Hepatocyte (in vitro differentiated cells): ENCODE results near the gene CA12. TPM values are rescaled to one million over a fixed set of nuclear protein-coding genes. Genes with fewer than 3 reads are reported as not detected.
A peak's percentile ranks its signal among the peaks of the same experiment; 100 is the strongest.
"Not testable (repeated sequence)": the region's sequence is repeated elsewhere in the genome, so short reads cannot be mapped to it uniquely, and the experiment has no call there.

Experiments used
- DNase-seq: peaks from one replicate; pipeline ENCODE4 v3.0.0-alpha.2; 2016; ENCODE audit warnings: low spot score
- H2AFZ ChIP-seq: fragments of 200-600 bp; sonication (generic); 2 replicates; pipeline ENCODE4 v1.6.0; 2016; ENCODE audit warnings: antibody characterized with exemption, mild to moderate bottlenecking
- H3K27ac ChIP-seq: fragments of 200-600 bp; sonication (generic); 2 replicates; pipeline ENCODE4 v1.5.1; 2016; ENCODE audit warnings: mild to moderate bottlenecking
- H3K27me3 ChIP-seq: fragments of 200-600 bp; sonication (generic); 2 replicates; pipeline ENCODE4 v1.6.1; 2016
- H3K36me3 ChIP-seq: fragments of 200-600 bp; sonication (generic); replicated peaks from 2 replicates; pipeline ENCODE4 v1.5.1; 2016; ENCODE audit warnings: low read depth; ENCODE audit not compliant: insufficient read depth
- H3K4me1 ChIP-seq: fragments of 200-600 bp; sonication (generic); 2 replicates; pipeline ENCODE4 v1.5.1; 2016; ENCODE audit warnings: mild to moderate bottlenecking, moderate library complexity; ENCODE audit not compliant: insufficient read depth
- H3K4me2 ChIP-seq: fragments of 200-600 bp; sonication (generic); 2 replicates; pipeline ENCODE4 v1.6.0; 2016
- H3K4me3 ChIP-seq: fragments of 200-600 bp; sonication (generic); 2 replicates; pipeline ENCODE4 v1.5.1; 2016; ENCODE audit warnings: mild to moderate bottlenecking
- H3K79me2 ChIP-seq: fragments of 200-600 bp; sonication (generic); 2 replicates; pipeline ENCODE4 v1.6.0; 2017; ENCODE audit warnings: mild to moderate bottlenecking
- H3K9me2 ChIP-seq: fragments of 200-600 bp; sonication (generic); replicated peaks from 2 replicates; pipeline ENCODE4 v1.6.0; 2017; ENCODE audit warnings: mild to moderate bottlenecking; ENCODE audit not compliant: insufficient read depth
- H3K9me3 ChIP-seq: fragments of 200-600 bp; sonication (generic); 2 replicates; pipeline ENCODE4 v1.5.1; 2016; ENCODE audit warnings: low read depth, mild to moderate bottlenecking
- H4K20me1 ChIP-seq: fragments of 200-600 bp; sonication (generic); 2 replicates; pipeline ENCODE4 v1.6.0; 2016; ENCODE audit warnings: mild to moderate bottlenecking; ENCODE audit not compliant: insufficient read depth, poor library complexity, severe bottlenecking
- CTCF ChIP-seq: fragments of 200-600 bp; sonication (generic); IDR thresholded peaks from 2 replicates; pipeline ENCODE4 v1.5.1; 2016; ENCODE audit warnings: antibody characterized with exemption, mild to moderate bottlenecking; ENCODE audit not compliant: poor library complexity
- EZH2 ChIP-seq: fragments of 200-600 bp; sonication (generic); IDR thresholded peaks from 2 replicates; pipeline ENCODE4 v1.6.1; 2016; ENCODE audit warnings: antibody characterized with exemption, mild to moderate bottlenecking, borderline replicate concordance
- EZH2phosphoT487 ChIP-seq: fragments of 200-600 bp; sonication (generic); IDR thresholded peaks from one replicate; pipeline ENCODE4 v1.6.1; 2018; ENCODE audit warnings: antibody characterized with exemption, mild to moderate bottlenecking, low read depth, moderate library complexity; ENCODE audit not compliant: unreplicated experiment, severe bottlenecking
- WGBS: methylation state at CpG from one replicate; pipeline ENCODE4 v1.1.6; 2016; ENCODE audit warnings: low lambda C conversion rate; ENCODE audit errors: missing lambda C conversion rate; 5-methylcytosine and 5-hydroxymethylcytosine counted together
- polyA plus RNA-seq: library from polyadenylated mRNA; unstranded; fragments of >200 nt; fragmentation: Nextera tagmentation; extraction: Ambion mirVana; gene quantifications from 2 replicates; pipeline ENCODE4 v1.2.1, GENCODE V29; 2016
- total RNA-seq: library from RNA; depleted of rRNA; stranded (reverse); fragments of >200 nt; gene quantifications from 2 replicates; pipeline ENCODE4 v1.2.3, GENCODE V29; 2014

CA12 gene
- total and polyA plus RNA-seq, 2 experiments from 2014 or later, result 13.8 to 16.6 TPM

DNA sequence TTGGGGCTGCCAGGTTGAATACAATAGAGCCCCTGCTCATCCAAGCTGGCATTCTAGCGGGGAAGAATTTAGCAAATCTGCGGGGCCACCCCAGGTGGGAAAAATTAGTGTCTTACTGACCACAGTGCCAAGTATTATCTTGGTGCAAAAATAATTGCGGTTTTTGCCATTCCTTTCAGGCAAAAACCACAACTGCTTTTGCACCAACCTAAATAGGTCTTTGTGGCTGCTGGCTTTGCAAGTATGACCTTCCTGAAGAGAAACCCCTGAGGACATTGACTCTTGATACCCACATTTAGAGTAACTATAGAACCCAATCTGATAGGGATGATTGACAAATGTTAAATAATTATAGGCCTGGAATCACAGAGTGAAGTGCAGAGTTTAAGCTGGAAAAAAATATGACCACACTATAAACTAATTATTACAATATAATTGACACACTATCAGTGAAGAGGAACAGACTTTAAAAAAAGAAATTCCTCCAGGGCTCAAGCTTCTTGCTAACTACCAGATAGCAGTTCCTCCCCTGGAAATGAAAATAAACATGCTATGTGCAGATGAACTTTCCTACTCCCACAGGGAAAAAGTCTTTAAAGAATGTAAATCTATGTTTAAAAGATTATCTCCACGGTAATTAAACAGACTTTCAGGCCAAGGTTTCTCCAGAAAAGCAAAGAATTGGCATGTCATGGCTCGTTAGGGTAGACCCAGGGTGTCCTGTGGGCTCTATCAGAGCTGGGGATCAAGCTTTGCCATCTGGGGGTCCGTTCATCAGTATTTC lies 34.4 kb downstream of the CA12 start:
- Histone ChIP-seq H3K27ac (peak overlapping the region; percentile 31), H4K20me1 (no peaks in the 10 kb centered on the region), H3K4me3 (no peak overlapping the region), H3K9me3 (no peaks in the 10 kb centered on the region), H3K9me2 (no peaks in the 10 kb centered on the region), H2AFZ (no peak overlapping the region), H3K4me1 (peaks cover 4% of the 10 kb centered on the region), H3K4me2 (no peak overlapping the region), H3K27me3 (no peaks in the 10 kb centered on the region), H3K36me3 (no peaks in the 10 kb centered on the region), H3K79me2 (no peaks in the 10 kb centered on the region)
- no peak for DNase-seq
- 74% methylated on average over 6 of the region's 6 CpGs for WGBS
- TF ChIP-seq EZH2 (no peak), EZH2phosphoT487 (no peak), CTCF (no peak)

GRCh38 chr15:63345391-63345752 lies 36.3 kb downstream of the CA12 start:
- H3K27me3 ChIP-seq, result no peaks in the 10 kb centered on the region
- no peak overlapping the region for H3K27ac ChIP-seq
- no peaks in the 10 kb centered on the region for H3K9me2 ChIP-seq
- H4K20me1 ChIP-seq, result no peaks in the 10 kb centered on the region
- DNase-seq, result no peak
- H3K4me3 ChIP-seq, result no peak overlapping the region
- H3K36me3 ChIP-seq, result no peaks in the 10 kb centered on the region
- H3K4me2 ChIP-seq, result no peak overlapping the region
- 94% methylated on average over 14 of the region's 14 CpGs for WGBS
- no peaks in the 10 kb centered on the region for H3K9me3 ChIP-seq
- no peaks in the 10 kb centered on the region for H3K79me2 ChIP-seq
- peaks cover 4% of the 10 kb centered on the region for H3K4me1 ChIP-seq
- no peak overlapping the region for H2AFZ ChIP-seq
- TF ChIP-seq EZH2 (no peak), CTCF (no peak), EZH2phosphoT487 (no peak)

GRCh38 chr15:63344731-63345390 lies 36.8 kb downstream of the CA12 start:
- no peak for DNase-seq
- H3K9me2 ChIP-seq, result no peaks in the 10 kb centered on the region
- no peak overlapping the region for H2AFZ ChIP-seq
- peaks cover 4% of the 10 kb centered on the region for H3K4me1 ChIP-seq
- WGBS, result 94% methylated on average over 5 of the region's 5 CpGs
- H3K27me3 ChIP-seq, result no peaks in the 10 kb centered on the region
- no peaks in the 10 kb centered on the region for H3K9me3 ChIP-seq
- no peaks in the 10 kb centered on the region for H4K20me1 ChIP-seq
- no peak for TF ChIP-seq CTCF
- no peak for TF ChIP-seq EZH2
- no peak for TF ChIP-seq EZH2phosphoT487
- H3K79me2 ChIP-seq, result no peaks in the 10 kb centered on the region
- H3K4me3 ChIP-seq, result no peak overlapping the region
- no peaks in the 10 kb centered on the region for H3K36me3 ChIP-seq
- no peak overlapping the region for H3K4me2 ChIP-seq
- H3K27ac ChIP-seq, result no peak overlapping the region

- not testable (repeated sequence) for H3K9me2 ChIP-seq, H4K20me1 ChIP-seq
These were observed 38.6 kb downstream of the CA12 start for GRCh38 chr15:63342996-63343562.

More at GRCh38 chr15:63342996-63343562, 38.6 kb downstream of the CA12 start:
- WGBS, result 85% methylated on average over 10 of the region's 11 CpGs
- H3K4me1 ChIP-seq, H3K79me2 ChIP-seq, H3K27ac ChIP-seq, H3K9me3 ChIP-seq, H3K36me3 ChIP-seq, DNase-seq, H2AFZ ChIP-seq, H3K27me3 ChIP-seq, H3K4me2 ChIP-seq, H3K4me3 ChIP-seq: not testable (repeated sequence)
